K562 (cell line): ENCODE data around the gene CTRL. TPM values are rescaled to one million over a fixed set of nuclear protein-coding genes. Genes with fewer than 3 reads are reported as not detected.
A peak's percentile ranks its signal among the peaks of the same experiment; 100 is the strongest.

Experiments used
- ATAC-seq: fragments of 200-7000 bp; cut with Tn5 transposase; 3 replicates; pipeline ENCODE4 v1.9.1; 2020; ENCODE audit warnings: moderate library complexity
- BruUV-seq: library from RNA; stranded (reverse); fragments of 400-500 nt; replicated peaks from 2 replicates; lab custom pipeline; 2021; lab: Mats Ljungman, UMichigan
- CTCF ChIA-PET: fragments of 300-600 bp; formaldehyde crosslinking; extraction: SDS; loops from one replicate; lab custom pipeline; 2021; ENCODE audit warnings: low intra/inter-chr PET ratio; lab: Yijun Ruan, JAX
- POLR2A ChIA-PET: fragments of 300-600, 350-650 bp; sonication (Branson Sonifier 250); formaldehyde crosslinking; extraction: SDS; loops from one replicate; lab custom pipeline; 2021; ENCODE audit warnings: antibody characterized with exemption, inconsistent platforms; lab: Yijun Ruan, JAX
- DNase-seq, 4 experiments: peaks; one replicate each; pipeline versions ENCODE4 v3.0.0 to v3.0.0-alpha.2; 2011 to 2018; ENCODE audit warnings: low spot score in 3 of 4, mixed read lengths in 3 of 4; ENCODE audit errors: extremely low read depth in 1 of 4
- FAIRE-seq: peaks from 2 replicates; lab custom pipeline; 2011; peaks lifted over from hg19 to GRCh38; lab: Jason Lieb, UNC
- H2AFZ ChIP-seq: 2 replicates; pipeline ENCODE4 v1.6.0; 2011; ENCODE audit warnings: low read depth, low read length, control low read depth, inconsistent platforms
- H3K27ac ChIP-seq: fragments of 200-600 bp; 3 replicates; pipeline ENCODE4 v1.8.0; 2011; ENCODE audit warnings: low read depth, mild to moderate bottlenecking, control low read depth, inconsistent platforms, low read length, moderate library complexity, mixed read lengths; ENCODE audit errors: extremely low read depth
- H3K27me3 ChIP-seq, 2 experiments: fragments of 300-600 bp in 1 of 2; 2 replicates in 1 of 2; 3 replicates in 1 of 2; pipeline versions ENCODE4 v1.6.0 to v1.8.0; 2011; ENCODE audit warnings: inconsistent platforms in 2 of 2, low read length in 2 of 2, mild to moderate bottlenecking in 1 of 2, mixed read lengths in 1 of 2, moderate library complexity in 1 of 2; ENCODE audit not compliant: control insufficient read depth in 2 of 2, insufficient read depth in 2 of 2
- H3K36me3 ChIP-seq: fragments of 300-600 bp; 3 replicates; pipeline ENCODE4 v1.8.0; 2011; ENCODE audit warnings: mild to moderate bottlenecking, low read length, inconsistent platforms; ENCODE audit not compliant: control insufficient read depth, insufficient read depth
- H3K4me1 ChIP-seq, 2 experiments: fragments of 200-600 bp in 1 of 2; replicated peaks in 1 of 2; 2 replicates in 1 of 2; 3 replicates in 1 of 2; pipeline versions ENCODE4 v1.5.1 to v1.8.0; 2011; ENCODE audit warnings: inconsistent platforms in 2 of 2, low read length in 2 of 2, mild to moderate bottlenecking in 1 of 2, mixed read lengths in 1 of 2, moderate library complexity in 1 of 2; ENCODE audit not compliant: control insufficient read depth in 2 of 2, insufficient read depth in 2 of 2
- H3K4me2 ChIP-seq: 2 replicates; pipeline ENCODE4 v1.6.1; 2011; ENCODE audit warnings: low read length, control low read depth, inconsistent platforms, mixed read lengths; ENCODE audit not compliant: insufficient read depth
- H3K4me3 ChIP-seq: fragments of 200-600 bp; sonication (generic), shearing (Covaris generic); 2 replicates; pipeline ENCODE4 v1.5.1; 2016; ENCODE audit warnings: control low read depth, inconsistent platforms
- H3K79me2 ChIP-seq: fragments of 200-600 bp; 3 replicates; pipeline ENCODE4 v1.8.0; 2011; ENCODE audit warnings: low read length, inconsistent platforms; ENCODE audit not compliant: control insufficient read depth, insufficient read depth
- H3K9ac ChIP-seq, 2 experiments: 2 replicates each; pipeline versions ENCODE4 v1.6.0 to v1.6.1; 2011; ENCODE audit warnings: low read depth in 2 of 2, low read length in 2 of 2, control low read depth in 1 of 2, inconsistent platforms in 1 of 2, mild to moderate bottlenecking in 1 of 2, mixed read lengths in 1 of 2; ENCODE audit not compliant: insufficient read depth in 1 of 2
- H3K9me1 ChIP-seq: one replicate; pipeline ENCODE4 v1.6.0; 2011; ENCODE audit warnings: inconsistent platforms, mild to moderate bottlenecking, low read length, moderate library complexity; ENCODE audit not compliant: control insufficient read depth, insufficient read depth
- H3K9me3 ChIP-seq: replicated peaks from 2 replicates; pipeline ENCODE4 v1.5.1; 2011; ENCODE audit warnings: low read depth, low read length, inconsistent platforms; ENCODE audit not compliant: control insufficient read depth, insufficient read depth
- H4K20me1 ChIP-seq: replicated peaks from 2 replicates; pipeline ENCODE4 v1.6.1; 2011; ENCODE audit warnings: low read length, inconsistent platforms, mixed read lengths; ENCODE audit not compliant: control insufficient read depth, insufficient read depth
- CBX2 ChIP-seq: fragments of 200-600 bp; sonication (generic); IDR thresholded peaks from one replicate; pipeline ENCODE4 v1.6.1; 2012; ENCODE audit warnings: mild to moderate bottlenecking, low read length, inconsistent platforms; ENCODE audit not compliant: insufficient read depth, poor library complexity, severe bottlenecking
- ILK ChIP-seq: fragments of 450-650 bp; IDR thresholded peaks from 2 replicates; pipeline ENCODE4 v1.6.1; 2016; ENCODE audit warnings: missing genetic modification characterization, low read depth, mild to moderate bottlenecking, missing compliant biosample characterization, moderate library complexity, borderline replicate concordance
- MYNN ChIP-seq, 2 experiments: sonication (generic); formaldehyde crosslinking in 1 of 2; IDR thresholded peaks; 2 replicates each; pipeline versions ENCODE4 v1.5.0 to v1.6.1; 2016 to 2020; ENCODE audit warnings: antibody characterized with exemption in 1 of 2, missing genetic modification reagents in 1 of 2
- POLR2G ChIP-seq: fragments of 200-400 bp; formaldehyde crosslinking; IDR thresholded peaks from 2 replicates; pipeline ENCODE4 v1.6.1; 2017; ENCODE audit warnings: low read depth, mild to moderate bottlenecking, antibody characterized with exemption, low read length, moderate library complexity
- RBFOX2 ChIP-seq: fragments of 200-400 bp; formaldehyde crosslinking; IDR thresholded peaks from 2 replicates; pipeline ENCODE4 v1.6.1; 2017; ENCODE audit warnings: low read depth, mild to moderate bottlenecking, low read length, moderate library complexity
- TRIM24 ChIP-seq, 2 experiments: fragments of 450-650 bp; IDR thresholded peaks; 2 replicates each; pipeline ENCODE4 v1.6.1; 2016
- XRCC4 ChIP-seq: IDR thresholded peaks from one replicate; pipeline ENCODE4 v1.6.1; 2011; ENCODE audit not compliant: insufficient read depth, insufficient read length; ENCODE audit errors: extremely low read depth
- WGBS: fragments of 100-300 bp; shearing (Covaris generic); methylation state at CpG from one replicate; pipeline ENCODE4 v1.1.6; 2016; ENCODE audit warnings: low coverage, mixed read lengths; ENCODE audit not compliant: insufficient coverage; ENCODE audit errors: missing lambda C conversion rate; 5-methylcytosine and 5-hydroxymethylcytosine counted together
- in situ Hi-C: fragments of 300-500 bp; cut with MboI; formaldehyde crosslinking; loops from 4 replicates; pipeline ENCODE4 v1.15.0; 2018; ENCODE audit warnings: inconsistent platforms, mixed read lengths
- intact Hi-C: fragments of 100-400 bp; cut with micrococcal nuclease; formaldehyde crosslinking; loops from 2 replicates; pipeline ENCODE4 v1.14.2; 2022
- polyA plus RNA-seq, 8 experiments: library from polyadenylated mRNA; depleted of rRNA in 4 of 8; stranded (reverse) in 5 of 8; unstranded in 3 of 8; fragments of >200 nt; fragmentation: Nextera tagmentation in 2 of 8; fragmentation: Illumina TruSeq in 1 of 8; extraction: Ambion mirVana in 2 of 8; extraction: Trizol in 1 of 8; gene quantifications; 2 replicates each; pipeline versions ENCODE4 v1.2.1 to v1.2.3, GENCODE V29; 2011 to 2014; ENCODE audit warnings: inconsistent platforms in 1 of 8, missing spikeins in 1 of 8
- total RNA-seq, 7 experiments: library from RNA; depleted of rRNA in 6 of 7; stranded (reverse); fragments of >200 nt in 6 of 7; fragmentation: Illumina TruSeq in 2 of 7; extraction: Trizol in 2 of 7; gene quantifications; 2 replicates each; pipeline versions ENCODE4 v1.2.1 to v1.2.3, GENCODE V29; 2011 to 2021; ENCODE audit warnings: low replicate concordance in 1 of 7
- TF ChIP-seq, protein P1 (sequence below): sonication (generic); formaldehyde crosslinking; IDR thresholded peaks from 2 replicates; pipeline ENCODE4 v1.8.1; 2023; ENCODE audit warnings: mild to moderate bottlenecking, missing genetic modification reagents

The CTRL gene
- total and polyA plus RNA-seq, 9 of the 15 experiments (the other 6 are each of a cell fraction or from before 2014, with no cell fraction given), result 1.4 to 5.6 (median 2.5) TPM

GRCh38 chr16:67943256-67943618, 11.6 kb upstream of the CTRL start:
- no peak overlapping the region for H3K4me2 ChIP-seq
- H3K36me3 ChIP-seq, result peaks cover 72% of the 10 kb centered on the region; the same call in 2 of the 3 replicates
- peaks cover 10 to 75% of the 10 kb centered on the region in 2 experiments; a peak in 4 of 5 replicates for H3K4me1 ChIP-seq
- ATAC-seq (no peak), FAIRE-seq (no peak), DNase-seq (no peak)
- H3K9me1 ChIP-seq, result no peaks in the 10 kb centered on the region
- TF ChIP-seq TRIM24 (IDR thresholded peaks at IDR 0.05), result no peak
- TF ChIP-seq MYNN (IDR thresholded peaks at IDR 0.05), result 0 out of 2 replicates have a peak, but pooled peaks have one; percentile 3
- TF ChIP-seq MYNN (CRISPR knock-in tag; IDR thresholded peaks at IDR 0.05), result no peak
- no peak for TF ChIP-seq XRCC4
- H2AFZ ChIP-seq, result no peak overlapping the region
- H3K27ac ChIP-seq, result no peak overlapping the region
- no peak overlapping the region for H3K4me3 ChIP-seq
- intact Hi-C loops (no loop called here), in situ Hi-C loops (no loop called here)
- H3K79me2 ChIP-seq, result no peaks in the 10 kb centered on the region
- 100% methylated on average over 3 of the region's 6 CpGs for WGBS
- POLR2A ChIA-PET, result interaction anchor here (1.0 to 2.4 kb wide), 4 partner anchors 8 to 44 kb away, joined by 3 to 9 read pairs (median 6); no protein-coding TSS in a partner anchor
- no peaks in the 10 kb centered on the region for H3K27me3 ChIP-seq
- peaks cover 16% of the 10 kb centered on the region; the same call in 1 of the 2 replicates for H4K20me1 ChIP-seq
- peak overlapping the region in 1 of 2 experiments; percentile 79; a peak in 2 of 4 replicates for H3K9ac ChIP-seq
- no peaks in the 10 kb centered on the region; the same call in 1 of the 2 replicates for H3K9me3 ChIP-seq
- CTCF ChIA-PET, result no interaction called here
- no TSS peak for BruUV-seq

- no peak overlapping the region for H3K4me2 ChIP-seq
- no peaks in the 10 kb centered on the region for H3K9me1 ChIP-seq
- no peaks in the 10 kb centered on the region for H3K79me2 ChIP-seq
- TF ChIP-seq POLR2G, result peak; percentile 75
- peak; percentile 43; the same call in 1 of the 2 replicates for TF ChIP-seq RBFOX2
- no peak for TF ChIP-seq ILK (tag)
- TF ChIP-seq, protein P1, sequence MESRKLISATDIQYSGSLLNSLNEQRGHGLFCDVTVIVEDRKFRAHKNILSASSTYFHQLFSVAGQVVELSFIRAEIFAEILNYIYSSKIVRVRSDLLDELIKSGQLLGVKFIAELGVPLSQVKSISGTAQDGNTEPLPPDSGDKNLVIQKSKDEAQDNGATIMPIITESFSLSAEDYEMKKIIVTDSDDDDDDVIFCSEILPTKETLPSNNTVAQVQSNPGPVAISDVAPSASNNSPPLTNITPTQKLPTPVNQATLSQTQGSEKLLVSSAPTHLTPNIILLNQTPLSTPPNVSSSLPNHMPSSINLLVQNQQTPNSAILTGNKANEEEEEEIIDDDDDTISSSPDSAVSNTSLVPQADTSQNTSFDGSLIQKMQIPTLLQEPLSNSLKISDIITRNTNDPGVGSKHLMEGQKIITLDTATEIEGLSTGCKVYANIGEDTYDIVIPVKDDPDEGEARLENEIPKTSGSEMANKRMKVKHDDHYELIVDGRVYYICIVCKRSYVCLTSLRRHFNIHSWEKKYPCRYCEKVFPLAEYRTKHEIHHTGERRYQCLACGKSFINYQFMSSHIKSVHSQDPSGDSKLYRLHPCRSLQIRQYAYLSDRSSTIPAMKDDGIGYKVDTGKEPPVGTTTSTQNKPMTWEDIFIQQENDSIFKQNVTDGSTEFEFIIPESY (CRISPR knock-in tag), result peak; percentile 80
- no peak for TF ChIP-seq CBX2
- ATAC-seq (peak; percentile 7), DNase-seq (no peak), FAIRE-seq (no peak)
- BruUV-seq, result no TSS peak
- 89% methylated on average over 20 of the region's 27 CpGs for WGBS
- H3K9me3 ChIP-seq, result no peaks in the 10 kb centered on the region; the same call in 1 of the 2 replicates
- CTCF ChIA-PET, result interaction anchor here (1.4 kb wide), 1 partner anchor 126 kb away, joined by 6 read pairs; no protein-coding TSS in a partner anchor
- H3K27ac ChIP-seq, result no peak overlapping the region
- peaks cover 10 to 70% of the 10 kb centered on the region in 2 experiments; a peak in 4 of 5 replicates for H3K4me1 ChIP-seq
- H4K20me1 ChIP-seq, result peaks cover 16% of the 10 kb centered on the region; the same call in 1 of the 2 replicates
- H3K27me3 ChIP-seq, result no peaks in the 10 kb centered on the region
- POLR2A ChIA-PET, result interaction anchor here (0.6 to 2.4 kb wide), 6 partner anchors 11 to 286 kb away, joined by 3 to 9 read pairs (median 4); partner anchors contain the start of gene CTRL
- in situ Hi-C loops, result no loop called here
- intact Hi-C loops, result no loop called here
- H3K9ac ChIP-seq, result no peak overlapping the region
- no peak overlapping the region for H3K4me3 ChIP-seq
- peaks cover 67% of the 10 kb centered on the region; the same call in 2 of the 3 replicates for H3K36me3 ChIP-seq
- H2AFZ ChIP-seq, result no peak overlapping the region
Observed at GRCh38 chr16:67942510-67943255, 11.0 kb upstream of the CTRL start.
